ENCODE data around the gene GPR148.
"Not testable (repeated sequence)": the region's sequence is repeated elsewhere in the genome, so short reads cannot be mapped to it uniquely, and the experiment has no call there.

Gene GPR148, protein sequence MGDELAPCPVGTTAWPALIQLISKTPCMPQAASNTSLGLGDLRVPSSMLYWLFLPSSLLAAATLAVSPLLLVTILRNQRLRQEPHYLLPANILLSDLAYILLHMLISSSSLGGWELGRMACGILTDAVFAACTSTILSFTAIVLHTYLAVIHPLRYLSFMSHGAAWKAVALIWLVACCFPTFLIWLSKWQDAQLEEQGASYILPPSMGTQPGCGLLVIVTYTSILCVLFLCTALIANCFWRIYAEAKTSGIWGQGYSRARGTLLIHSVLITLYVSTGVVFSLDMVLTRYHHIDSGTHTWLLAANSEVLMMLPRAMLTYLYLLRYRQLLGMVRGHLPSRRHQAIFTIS

GRCh38 chr2:130728549-130729316 is at the start of gene GPR148:
TSS of gene GPR148 (plus strand) at chr2:130729070. CDS start at chr2:130729152, 82 bp downstream.
- no peak for DNase-seq (ENCODE audit: low spot score)

- not testable (repeated sequence) for DNase-seq (ENCODE audit: low spot score)
Measured at GRCh38 chr2:130692041-130692770, 36.7 kb upstream of the GPR148 start.

GRCh38 chr2:130693474-130693873 is 35.4 kb upstream of the GPR148 start:
- peak; percentile 26 for DNase-seq (ENCODE audit: low spot score)

- not testable (repeated sequence) for DNase-seq (ENCODE audit: low spot score)
Measured at GRCh38 chr2:130703250-130703649, 25.6 kb upstream of the GPR148 start.

GRCh38 chr2:130714795-130715194 is 14.1 kb upstream of the GPR148 start:
- not testable (repeated sequence) for DNase-seq (ENCODE audit: low spot score)

DNA sequence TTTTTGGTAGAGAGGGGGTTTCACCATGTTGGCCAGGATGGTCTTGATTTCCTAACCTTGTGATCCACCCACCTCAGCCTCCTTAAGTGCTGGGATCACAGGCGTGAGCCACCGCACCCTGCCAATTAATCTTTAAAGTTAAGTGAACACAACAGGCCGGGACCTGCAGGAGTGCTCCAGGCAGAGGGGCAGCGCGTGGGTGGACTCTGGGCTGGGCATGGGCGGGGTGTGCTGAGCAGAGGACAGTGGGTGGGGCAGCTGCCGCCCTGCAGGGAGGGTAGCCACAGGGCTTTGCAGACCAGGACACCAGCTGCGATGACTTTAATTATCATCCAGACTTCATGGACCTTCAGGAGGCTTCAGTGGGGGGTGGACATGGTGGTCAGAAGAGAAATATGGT is 8.8 kb upstream of the GPR148 start:
- DNase-seq (ENCODE audit: low spot score) = no peak

- no peak for DNase-seq (ENCODE audit: low spot score)
Measured at GRCh38 chr2:130720528-130720927, 8.3 kb upstream of the GPR148 start.

DNA sequence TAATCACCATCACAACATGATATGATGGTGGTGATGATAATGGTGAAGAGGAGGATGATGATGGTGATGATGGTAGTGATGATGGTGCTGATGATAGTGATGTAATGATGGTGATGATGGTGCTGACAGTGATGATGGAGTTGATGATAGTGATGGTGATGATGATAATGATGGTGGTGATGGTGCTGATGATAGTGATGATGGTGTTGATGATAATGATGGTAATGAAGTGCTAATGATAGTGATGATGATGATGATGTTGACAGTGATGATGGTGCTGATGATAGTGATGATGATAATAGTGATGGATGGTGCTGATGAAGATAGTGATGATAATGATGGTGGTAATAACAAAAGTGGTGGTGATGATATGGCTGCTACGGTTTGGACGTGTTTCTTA is 4.4 kb upstream of the GPR148 start:
- DNase-seq (ENCODE audit: low spot score) = no peak

DNA sequence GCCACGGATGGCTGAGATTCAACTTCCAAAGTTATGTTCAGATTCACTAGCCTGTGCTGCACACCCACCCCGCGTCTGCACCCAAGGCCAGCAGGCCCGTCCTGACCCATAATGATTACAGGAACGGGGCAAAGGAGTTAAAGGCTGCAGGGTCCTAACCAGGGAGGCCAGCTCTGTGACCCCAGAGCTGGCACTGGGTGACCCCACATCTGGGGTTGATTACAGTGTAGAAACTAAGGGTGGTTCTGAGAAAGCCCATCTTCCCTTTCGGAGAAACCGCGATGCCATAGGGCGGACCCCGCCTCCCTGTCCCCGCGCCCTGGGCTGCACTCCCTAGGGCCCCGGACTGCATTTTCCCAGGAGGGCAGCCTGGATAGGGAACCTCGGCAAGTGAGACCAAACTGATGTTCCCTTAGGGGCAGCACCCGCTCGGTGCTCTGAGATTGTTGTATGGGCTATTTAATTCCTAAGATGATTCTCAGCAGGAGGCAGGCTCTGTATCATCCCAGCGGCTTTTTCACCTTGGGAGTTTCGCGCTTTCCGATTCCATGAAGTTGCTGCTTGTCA is 2.2 kb upstream of the GPR148 start:
- DNase-seq (ENCODE audit: low spot score) = no peak

- DNase-seq (ENCODE audit: low spot score) = peak; percentile 33
Measured at GRCh38 chr2:130727286-130727924, 1.5 kb upstream of the GPR148 start.

GRCh38 chr2:130728007-130728454 is 839 bp upstream of the GPR148 start:
- no peak for DNase-seq (ENCODE audit: low spot score)

- no peak for DNase-seq (ENCODE audit: low spot score)
Measured at GRCh38 chr2:130729322-130730299, 741 bp downstream of the GPR148 start.

GRCh38 chr2:130732257-130732656 is 3.4 kb downstream of the GPR148 start:
- DNase-seq (ENCODE audit: low spot score) = not testable (repeated sequence)

GRCh38 chr2:130735200-130735599 is 6.3 kb downstream of the GPR148 start:
- DNase-seq (ENCODE audit: low spot score) = no peak

GRCh38 chr2:130736487-130736886 is 7.6 kb downstream of the GPR148 start:
- DNase-seq (ENCODE audit: low spot score) = no peak

- no peak for DNase-seq (ENCODE audit: low spot score)
Measured at GRCh38 chr2:130737592-130737991, 8.7 kb downstream of the GPR148 start.

DNA sequence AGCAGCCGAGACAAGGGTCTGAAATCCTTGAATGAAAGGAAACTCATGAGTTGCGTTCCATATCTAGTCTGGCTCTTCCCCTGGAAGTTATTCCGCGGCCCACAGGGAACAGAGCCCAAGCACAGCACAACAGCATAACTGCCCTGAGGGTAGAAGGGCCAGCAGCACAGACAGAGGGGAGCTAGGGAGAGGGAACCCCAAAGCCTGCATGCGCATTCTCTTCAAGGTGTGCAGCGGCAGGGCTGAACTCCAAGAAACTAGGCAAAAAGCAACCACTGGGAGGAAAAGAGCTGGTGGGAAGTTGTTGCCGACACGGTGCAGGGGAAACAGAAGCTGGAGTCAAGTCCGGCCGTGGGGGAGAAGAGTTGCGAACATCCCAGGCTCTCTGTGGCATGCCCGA is 11.8 kb downstream of the GPR148 start:
- no peak for DNase-seq (ENCODE audit: low spot score)

GRCh38 chr2:130743278-130743677 is 14.4 kb downstream of the GPR148 start:
- no peak for DNase-seq (ENCODE audit: low spot score)

DNA sequence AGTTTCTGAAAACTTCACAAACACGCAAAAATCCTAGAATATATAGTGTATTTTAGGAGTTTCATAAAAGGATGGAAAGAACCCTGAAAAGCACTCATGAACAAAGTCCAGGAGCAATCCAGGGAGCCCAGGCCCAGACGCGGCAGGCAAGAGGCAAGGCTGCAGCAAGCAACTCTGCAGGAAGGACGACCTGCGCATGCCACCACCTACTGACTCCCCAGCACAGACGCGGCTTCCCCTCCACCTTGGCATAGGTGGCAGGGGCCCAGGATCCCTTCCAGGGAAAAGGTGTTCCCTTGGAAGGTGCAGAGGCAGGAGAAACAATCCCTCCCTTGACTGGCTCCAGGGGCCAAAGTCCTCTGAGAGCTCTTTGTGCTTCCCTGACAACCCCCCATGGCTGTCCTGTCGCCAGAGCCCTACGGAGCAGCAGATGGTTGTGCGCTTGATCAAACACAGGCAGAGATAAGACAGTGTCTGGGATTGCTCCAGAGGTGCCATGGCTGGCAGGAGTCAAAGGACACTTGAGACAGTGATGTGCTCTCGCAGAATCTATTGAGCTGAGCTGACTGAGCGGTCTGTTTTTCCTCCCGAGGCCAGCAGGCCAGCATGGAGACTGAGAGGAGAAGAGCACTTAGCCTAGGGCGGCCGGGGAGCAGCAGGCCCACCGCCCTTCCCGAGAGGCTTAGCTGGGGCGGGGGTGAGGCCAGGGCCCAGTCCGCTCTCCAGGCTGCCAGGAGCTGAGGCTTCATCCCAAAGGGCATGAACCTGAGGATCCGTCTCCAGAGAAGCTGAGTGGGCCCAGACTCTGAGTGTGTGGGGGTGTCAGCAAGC is 15.6 kb downstream of the GPR148 start:
- DNase-seq (ENCODE audit: low spot score) = no peak

DNA sequence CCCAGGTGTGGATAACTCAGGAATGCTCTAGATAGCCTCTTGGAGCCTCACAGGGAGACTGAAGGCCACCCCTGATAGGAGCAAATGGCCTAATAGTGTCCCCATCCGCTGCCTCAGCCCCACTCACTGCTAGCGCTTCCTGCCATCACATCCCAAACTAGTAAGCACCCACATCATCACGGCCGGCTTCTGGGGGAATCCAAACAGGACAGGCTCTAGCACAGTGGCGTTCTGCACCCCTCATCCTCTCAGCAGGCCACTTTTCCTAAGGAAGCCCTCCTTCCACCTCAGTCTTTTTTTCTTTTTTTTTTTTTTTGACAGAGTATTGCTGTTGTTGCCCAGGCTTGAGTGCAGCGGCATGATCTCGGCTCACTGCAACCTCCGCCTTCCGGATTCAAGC is 20.2 kb downstream of the GPR148 start:
- DNase-seq (ENCODE audit: low spot score) = no peak

Data from pons (tissue), 1 donor.